Bladder microvascular endothelial cell (primary cell): ENCODE results near the gene FSTL1. TPM values are rescaled to one million over a fixed set of nuclear protein-coding genes. Genes with fewer than 3 reads are reported as not detected.

Experiments
- total RNA-seq: library from RNA; depleted of rRNA; stranded (reverse); fragments of >200 nt; gene quantifications from 2 replicates; pipeline ENCODE4 v1.2.3, GENCODE V29; 2014

Gene FSTL1, protein sequence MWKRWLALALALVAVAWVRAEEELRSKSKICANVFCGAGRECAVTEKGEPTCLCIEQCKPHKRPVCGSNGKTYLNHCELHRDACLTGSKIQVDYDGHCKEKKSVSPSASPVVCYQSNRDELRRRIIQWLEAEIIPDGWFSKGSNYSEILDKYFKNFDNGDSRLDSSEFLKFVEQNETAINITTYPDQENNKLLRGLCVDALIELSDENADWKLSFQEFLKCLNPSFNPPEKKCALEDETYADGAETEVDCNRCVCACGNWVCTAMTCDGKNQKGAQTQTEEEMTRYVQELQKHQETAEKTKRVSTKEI
- total RNA-seq: 222 and 671 TPM in 2 replicates

DNA sequence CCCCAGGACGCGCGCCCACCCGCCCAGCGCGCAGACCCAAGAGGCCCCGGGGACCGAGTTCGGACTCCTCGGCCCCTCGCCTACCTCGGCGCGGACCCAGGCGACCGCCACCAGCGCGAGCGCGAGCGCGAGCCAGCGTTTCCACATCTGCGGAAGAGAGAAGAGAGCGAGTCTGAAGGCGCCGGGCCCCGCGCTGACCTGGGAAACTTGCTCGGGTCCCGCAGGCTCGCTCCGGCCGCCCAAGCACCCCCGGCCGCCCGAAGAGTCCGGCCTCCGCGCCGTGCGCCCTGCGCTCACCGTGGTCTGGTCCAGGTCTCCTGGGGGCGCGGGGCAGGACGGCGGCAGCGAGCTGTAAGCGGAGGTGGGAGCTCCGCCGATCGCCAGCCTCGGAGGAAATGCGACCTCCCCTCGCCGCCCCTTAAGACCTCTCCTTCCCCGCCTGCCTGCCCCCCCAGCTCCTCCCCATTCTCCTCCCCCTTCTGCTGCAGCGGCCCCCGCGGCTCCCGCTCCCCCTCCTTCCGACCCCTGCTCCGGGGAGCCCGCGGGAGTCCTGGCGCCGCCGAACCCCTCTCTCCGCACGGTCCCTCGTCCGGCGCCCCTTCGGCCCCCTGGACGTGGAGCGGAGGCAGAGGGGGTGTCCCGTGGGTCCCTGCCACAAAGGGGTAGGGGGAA, at the start of gene FSTL1:
TSS of gene FSTL1 (minus strand) at position 393 of the 672 bp plus-strand sequence. CDS start at position 147, 246 bp downstream.

DNA sequence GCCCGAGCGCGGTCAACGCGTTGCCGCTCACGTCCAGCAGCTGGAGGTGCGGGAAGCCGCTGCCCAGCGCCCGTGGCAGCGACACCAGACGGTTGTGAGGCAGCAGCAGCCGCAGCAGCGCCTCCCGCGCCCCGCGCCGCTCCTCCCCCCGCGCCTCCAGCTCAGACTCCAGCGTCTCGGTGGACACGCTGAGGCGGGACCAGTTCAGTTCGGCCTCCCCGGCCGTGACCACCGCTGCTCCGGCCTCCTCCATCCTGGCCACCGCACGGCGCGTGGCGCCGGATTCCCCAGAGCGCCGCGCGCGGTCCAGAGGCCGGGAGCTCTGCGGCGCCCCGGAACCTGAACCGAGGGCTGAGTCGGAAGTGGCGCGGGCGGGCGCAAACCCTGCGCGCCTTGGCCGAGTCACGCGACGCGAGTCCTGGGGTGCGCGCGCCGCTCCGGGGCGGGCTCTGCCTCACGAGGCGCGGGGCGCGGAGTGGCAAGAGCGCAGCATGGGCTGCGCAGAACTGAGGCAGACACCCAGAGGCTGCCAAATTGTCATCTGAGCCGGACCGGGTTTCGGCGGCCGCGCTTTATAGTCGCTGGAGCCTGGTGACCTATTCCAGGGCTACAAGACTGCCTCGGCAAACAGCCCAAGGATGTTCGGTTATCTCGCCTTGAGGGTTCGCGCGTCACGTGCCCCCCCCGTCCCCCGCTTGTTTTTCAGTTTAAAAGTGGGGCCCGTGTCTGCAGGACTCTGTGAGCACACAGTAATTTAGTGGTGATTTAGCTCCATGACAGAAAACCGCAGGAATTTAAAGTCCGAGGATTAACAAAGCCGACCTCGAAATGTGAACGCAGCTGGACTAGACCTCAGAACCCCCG, 101.6 kb downstream of the FSTL1 start, which contains the start of gene LRRC58:
TSS of gene LRRC58 (minus strand) at position 364 of the 864 bp plus-strand sequence. CDS start at position 253, 111 bp downstream.

Other genes with a start within 250 kb of the FSTL1 start
- 0.06 TPM in 1 of 2 replicates, not detected in the other for gene GPR156, start 165.8 kb downstream of the FSTL1 start, total RNA-seq
- 8.6 and 11.6 TPM in 2 replicates for gene LRRC58, start 101.6 kb downstream of the FSTL1 start, total RNA-seq
- gene NDUFB4, start 145.3 kb upstream of the FSTL1 start, total RNA-seq: 16.4 and 32.7 TPM in 2 replicates
- gene HGD, start 231.2 kb upstream of the FSTL1 start, total RNA-seq: 0.25 and 0.49 TPM in 2 replicates